Right renal pelvis (tissue), 4 donors: Measurements from ENCODE around the gene HLF. TPM values are rescaled to one million over a fixed set of nuclear protein-coding genes. Genes with fewer than 3 reads are reported as not detected.

Experiments used
- DNase-seq, 4 donors: peaks; one replicate each; pipeline ENCODE4 v3.0.0-alpha.2; 2013; ENCODE audit warnings: low read depth in 4 of 4, low spot score in 3 of 4, missing footprints in 1 of 4
- polyA plus RNA-seq, 4 donors: library from polyadenylated mRNA; unstranded; fragments of 120-200 nt; gene quantifications; one replicate each; pipeline ENCODE4 v1.2.1, GENCODE V29; 2013; ENCODE audit not compliant: insufficient read length in 4 of 4

HLF gene
- polyA plus RNA-seq, 4 donors, result 4.5 to 7.1 (median 5.4) TPM

- no peak for DNase-seq
These were observed 14.9 kb upstream of the HLF start for GRCh38 chr17:55249861-55250260.

GRCh38 chr17:55254375-55254774 lies 10.4 kb upstream of the HLF start:
- DNase-seq, result no peak

GRCh38 chr17:55258578-55259135 lies 6.1 kb upstream of the HLF start:
- no peak for DNase-seq

GRCh38 chr17:55259684-55260111 lies 5.1 kb upstream of the HLF start:
- no peak for DNase-seq

GRCh38 chr17:55261311-55261710 lies 3.4 kb upstream of the HLF start:
- DNase-seq, result no peak

GRCh38 chr17:55263569-55264277 lies 1.0 kb upstream of the HLF start:
- DNase-seq, result no peak

GRCh38 chr17:55264278-55264644 lies 499 bp upstream of the HLF start:
- DNase-seq, result no peak

- no peak for DNase-seq
These were observed 706 bp downstream of the HLF start for GRCh38 chr17:55265311-55266021.

GRCh38 chr17:55266051-55266957 lies 1.5 kb downstream of the HLF start:
- DNase-seq, result no peak

- no peak for DNase-seq
These were observed 2.4 kb downstream of the HLF start for GRCh38 chr17:55266958-55267688.

- DNase-seq, result no peak
These were observed 3.3 kb downstream of the HLF start for GRCh38 chr17:55267777-55268648.

- no peak for DNase-seq
These were observed 4.1 kb downstream of the HLF start for GRCh38 chr17:55268649-55269480.

GRCh38 chr17:55269894-55270293 lies 5.1 kb downstream of the HLF start:
- DNase-seq, result no peak

GRCh38 chr17:55271223-55271571 lies 6.4 kb downstream of the HLF start:
- DNase-seq, result no peak

GRCh38 chr17:55271958-55272710 lies 7.4 kb downstream of the HLF start:
- DNase-seq, result no peak

- DNase-seq, result no peak
These were observed 8.2 kb downstream of the HLF start for GRCh38 chr17:55272711-55273578.
